Tibial nerve (tissue), 3 donors: ENCODE data around the gene DHRSX.

Experiments
- CTCF ChIP-seq, 5 experiments: fragments of 200-600 bp in 3 of 5; fragments of 450-650 bp in 2 of 5; sonication (generic) in 3 of 5; IDR thresholded peaks; one replicate each; pipeline ENCODE4 v1.5.1; 2016 to 2019; ENCODE audit warnings: antibody characterized with exemption in 5 of 5, mild to moderate bottlenecking in 3 of 5, moderate library complexity in 2 of 5
- POLR2A ChIP-seq, 2 donors: fragments of 450-650 bp; IDR thresholded peaks; one replicate each; pipeline ENCODE4 v1.6.1; 2017; ENCODE audit warnings: antibody characterized with exemption in 2 of 2, mild to moderate bottlenecking in 2 of 2, moderate library complexity in 2 of 2

- TF ChIP-seq CTCF (IDR thresholded peaks at IDR 0.05) (no peak), POLR2A (IDR thresholded peaks at IDR 0.05) (no peak)
Observed at GRCh38 chrX:2369206-2369605, 131.6 kb downstream of the DHRSX start.
